ENCODE data around the gene MSI2.

GRCh38 chr17:57532556-57532955 is 276.2 kb downstream of the MSI2 start:
- no peak for TF ChIP-seq CTCF (IDR thresholded peaks at IDR 0.05; ENCODE audit: insufficient read depth, low read depth, low read length)
- no peak for TF ChIP-seq EZH2 (IDR thresholded peaks at IDR 0.05; ENCODE audit: insufficient read depth, low read length)
